Thyroid gland (tissue), 4 donors: Measurements from ENCODE around the gene KAT7.

Experiments used
- CTCF ChIP-seq, 6 experiments: fragments of 200-600 bp in 3 of 6; fragments of 450-650 bp in 3 of 6; sonication (generic) in 3 of 6; IDR thresholded peaks; one replicate each; pipeline ENCODE4 v1.5.1; 2016 to 2019; ENCODE audit warnings: antibody characterized with exemption in 6 of 6, mild to moderate bottlenecking in 2 of 6, inconsistent platforms in 1 of 6, moderate library complexity in 1 of 6
- POLR2A ChIP-seq, 2 donors: fragments of 450-650 bp; IDR thresholded peaks; one replicate each; pipeline ENCODE4 v1.6.1; 2017; ENCODE audit warnings: antibody characterized with exemption in 2 of 2, mild to moderate bottlenecking in 2 of 2, moderate library complexity in 1 of 2

- TF ChIP-seq CTCF (IDR thresholded peaks at IDR 0.05) (no peak), POLR2A (IDR thresholded peaks at IDR 0.05) (no peak)
Observed at GRCh38 chr17:49835472-49835871, 47.0 kb downstream of the KAT7 start.
